ENCODE results near the gene PAX3. TPM values are rescaled to one million over a fixed set of nuclear protein-coding genes. Genes with fewer than 3 reads are reported as not detected.

PAX3 gene
- total RNA-seq, 2 donors from 2014 or later: not detected

- Histone ChIP-seq H3K4me1 (ENCODE audit: control insufficient read depth, insufficient read depth, low read length) (peaks cover 2% of the 10 kb centered on the region), H3K4me3 (ENCODE audit: low read length) (no peak overlapping the region), H3K9me3 (ENCODE audit: control insufficient read depth, low read length) (no peaks in the 10 kb centered on the region), H3K27me3 (ENCODE audit: control insufficient read depth, insufficient read depth, low read length, poor library complexity, severe bottlenecking) (no peaks in the 10 kb centered on the region), H3K27ac (ENCODE audit: low read depth, low read length) (no peak overlapping the region), H3K9ac (ENCODE audit: extremely low read depth, low read length, poor library complexity, severe bottlenecking) (no peak overlapping the region), H3K36me3 (ENCODE audit: control insufficient read depth, insufficient read depth, low read length) (no peaks in the 10 kb centered on the region)
- peaks cover 6% of the 10 kb centered on the region for H3K27me3 Mint-ChIP-seq (ENCODE audit: insufficient read depth)
- TF ChIP-seq CTCF (conservative IDR thresholded peaks at IDR 0.05): no peak
- H3K4me3 Mint-ChIP-seq: no peak overlapping the region
- no peak overlapping the region for H3K27ac Mint-ChIP-seq
- H3K9me3 Mint-ChIP-seq: peaks cover 5% of the 10 kb centered on the region
- peaks cover 4% of the 10 kb centered on the region for H3K36me3 Mint-ChIP-seq (ENCODE audit: low read depth)
- 83 to 95% methylated on average over 2 to 4 of the region's 4 CpGs for WGBS, 2 experiments (ENCODE audit: insufficient coverage in 1 of 2, insufficient read length in 1 of 2)
- H3K4me1 Mint-ChIP-seq: peaks cover 17% of the 10 kb centered on the region
- DNase-seq: no peak
Observed at GRCh38 chr2:222169346-222169745, 129.5 kb downstream of the PAX3 start.

- Mint-ChIP-seq H3K4me1 (peaks cover 12% of the 10 kb centered on the region), H3K27me3 (ENCODE audit: insufficient read depth) (peaks cover 10% of the 10 kb centered on the region), H3K4me3 (no peak overlapping the region), H3K9me3 (peaks cover 5% of the 10 kb centered on the region), H3K36me3 (ENCODE audit: low read depth) (peaks cover 4% of the 10 kb centered on the region), H3K27ac (no peak overlapping the region)
- Histone ChIP-seq H3K27ac (ENCODE audit: low read depth, low read length) (no peak overlapping the region), H3K4me1 (ENCODE audit: control insufficient read depth, insufficient read depth, low read length) (no peaks in the 10 kb centered on the region), H3K4me3 (ENCODE audit: low read length) (no peak overlapping the region), H3K9ac (ENCODE audit: extremely low read depth, low read length, poor library complexity, severe bottlenecking) (no peak overlapping the region), H3K27me3 (ENCODE audit: control insufficient read depth, insufficient read depth, low read length, poor library complexity, severe bottlenecking) (no peaks in the 10 kb centered on the region), H3K36me3 (ENCODE audit: control insufficient read depth, insufficient read depth, low read length) (no peaks in the 10 kb centered on the region), H3K9me3 (ENCODE audit: control insufficient read depth, low read length) (no peaks in the 10 kb centered on the region)
- TF ChIP-seq CTCF (conservative IDR thresholded peaks at IDR 0.05): no peak
- no peak for DNase-seq
- 89 to 96% methylated on average over 5 to 8 of the region's 8 CpGs for WGBS, 2 experiments (ENCODE audit: insufficient coverage in 1 of 2, insufficient read length in 1 of 2)
Observed at GRCh38 chr2:222167762-222168161, 131.0 kb downstream of the PAX3 start.

GRCh38 chr2:222160944-222161343 is 137.9 kb downstream of the PAX3 start:
- H3K36me3 Mint-ChIP-seq (ENCODE audit: low read depth): no peaks in the 10 kb centered on the region
- H3K4me1 Mint-ChIP-seq: peaks cover 8% of the 10 kb centered on the region
- Histone ChIP-seq H3K36me3 (ENCODE audit: control insufficient read depth, insufficient read depth, low read length) (no peaks in the 10 kb centered on the region), H3K27ac (ENCODE audit: low read depth, low read length) (no peak overlapping the region), H3K9ac (ENCODE audit: extremely low read depth, low read length, poor library complexity, severe bottlenecking) (no peak overlapping the region), H3K9me3 (ENCODE audit: control insufficient read depth, low read length) (no peaks in the 10 kb centered on the region), H3K4me1 (ENCODE audit: control insufficient read depth, insufficient read depth, low read length) (no peaks in the 10 kb centered on the region), H3K4me3 (ENCODE audit: low read length) (no peak overlapping the region), H3K27me3 (ENCODE audit: control insufficient read depth, insufficient read depth, low read length, poor library complexity, severe bottlenecking) (no peaks in the 10 kb centered on the region)
- 75 to 80% methylated on average over 3 to 5 of the region's 5 CpGs for WGBS, 2 experiments (ENCODE audit: insufficient coverage in 1 of 2, insufficient read length in 1 of 2)
- no peak for TF ChIP-seq CTCF (conservative IDR thresholded peaks at IDR 0.05)
- H3K9me3 Mint-ChIP-seq: peaks cover 2% of the 10 kb centered on the region
- peaks cover 3% of the 10 kb centered on the region for H3K27me3 Mint-ChIP-seq (ENCODE audit: insufficient read depth)
- DNase-seq: no peak
- H3K27ac Mint-ChIP-seq: no peak overlapping the region
- H3K4me3 Mint-ChIP-seq: no peak overlapping the region

All from endodermal cell (in vitro differentiated cells).